ENCODE results near the gene PLA2G3.

- TF ChIP-seq AFF4 (CRISPR knock-in tag; IDR thresholded peaks at IDR 0.05; ENCODE audit: borderline replicate concordance) (no peak), CTCF (IDR thresholded peaks at IDR 0.05) (no peak)
These were observed 34.2 kb downstream of the PLA2G3 start for GRCh38 chr22:31106001-31106571.

Data from WTC11 (cell line).